Ishikawa (cell line): Measurements from ENCODE around the gene UBXN10.

ENCODE experiments used
- CEBPB ChIP-seq: IDR thresholded peaks from 2 replicates; pipeline ENCODE4 v1.6.1; 2012
- CREB1 ChIP-seq: IDR thresholded peaks from 2 replicates; pipeline ENCODE4 v1.6.1; 2012; ENCODE audit warnings: low read depth
- EGR1 ChIP-seq: IDR thresholded peaks from 2 replicates; pipeline ENCODE4 v1.6.1; 2012
- EP300 ChIP-seq: IDR thresholded peaks from 2 replicates; pipeline ENCODE4 v1.6.1; 2012; ENCODE audit warnings: borderline replicate concordance
- FOXM1 ChIP-seq: IDR thresholded peaks from 2 replicates; pipeline ENCODE4 v1.6.1; 2012; ENCODE audit warnings: low read depth, borderline replicate concordance
- MAX ChIP-seq: IDR thresholded peaks from 2 replicates; pipeline ENCODE4 v1.6.1; 2012
- NFIC ChIP-seq: IDR thresholded peaks from 2 replicates; pipeline ENCODE4 v1.6.1; 2012
- RAD21 ChIP-seq: IDR thresholded peaks from 2 replicates; pipeline ENCODE4 v1.6.1; 2012; ENCODE audit warnings: low read depth
- REST ChIP-seq: IDR thresholded peaks from 2 replicates; pipeline ENCODE4 v1.6.1; 2012; ENCODE audit warnings: low read depth, mild to moderate bottlenecking
- TAF1 ChIP-seq: IDR thresholded peaks from 2 replicates; pipeline ENCODE4 v1.6.1; 2012; ENCODE audit warnings: low read depth, mild to moderate bottlenecking
- TCF12 ChIP-seq: IDR thresholded peaks from 2 replicates; pipeline ENCODE4 v1.6.1; 2012; ENCODE audit warnings: low read depth
- TEAD4 ChIP-seq: IDR thresholded peaks from 2 replicates; pipeline ENCODE4 v1.6.1; 2012
- USF1 ChIP-seq: IDR thresholded peaks from 2 replicates; pipeline ENCODE4 v1.6.1; 2012
- YY1 ChIP-seq: IDR thresholded peaks from 2 replicates; pipeline ENCODE4 v1.6.1; 2012; ENCODE audit warnings: low read depth
- ZBTB7A ChIP-seq: IDR thresholded peaks from 2 replicates; pipeline ENCODE4 v1.6.1; 2012; ENCODE audit warnings: low read depth

Gene UBXN10

GRCh38 chr1:20150969-20151368 is 34.9 kb upstream of the UBXN10 start:
- TF ChIP-seq REST, result no peak
- TF ChIP-seq RAD21, result no peak
- TF ChIP-seq CEBPB, result no peak
- TF ChIP-seq USF1, result no peak
- TF ChIP-seq ZBTB7A, result no peak
- TF ChIP-seq YY1, result no peak
- TF ChIP-seq CREB1, result no peak
- no peak for TF ChIP-seq TEAD4
- TF ChIP-seq TAF1, result no peak
- TF ChIP-seq FOXM1, result no peak
- TF ChIP-seq NFIC, result no peak
- TF ChIP-seq TCF12, result no peak
- TF ChIP-seq EGR1, result no peak
- no peak for TF ChIP-seq EP300

- TF ChIP-seq MAX, result no peak
- peak; percentile 94 for TF ChIP-seq RAD21
These were observed 33.8 kb upstream of the UBXN10 start for GRCh38 chr1:20151906-20152598.

GRCh38 chr1:20152599-20152930 is 33.3 kb upstream of the UBXN10 start:
- TF ChIP-seq CREB1, result no peak
- TF ChIP-seq TEAD4, result no peak
- TF ChIP-seq RAD21, result no peak
- TF ChIP-seq YY1, result no peak
- no peak for TF ChIP-seq USF1
- no peak for TF ChIP-seq ZBTB7A
- TF ChIP-seq EGR1, result no peak
- TF ChIP-seq CEBPB, result no peak
- no peak for TF ChIP-seq EP300
- no peak for TF ChIP-seq MAX
- TF ChIP-seq TAF1, result no peak

- no peak for TF ChIP-seq TAF1
- TF ChIP-seq CEBPB, result no peak
- TF ChIP-seq EP300, result no peak
- no peak for TF ChIP-seq USF1
- no peak for TF ChIP-seq YY1
These were observed 32.9 kb upstream of the UBXN10 start for GRCh38 chr1:20153000-20153418.

- TF ChIP-seq USF1 (no peak), TEAD4 (no peak)
These were observed 31.5 kb upstream of the UBXN10 start for GRCh38 chr1:20154301-20154831.

- TF ChIP-seq REST (no peak), CEBPB (no peak), RAD21 (no peak), TAF1 (no peak), ZBTB7A (no peak), USF1 (no peak), TEAD4 (no peak)
These were observed 27.4 kb upstream of the UBXN10 start for GRCh38 chr1:20158358-20159070.
